K562 (cell line): ENCODE data around the gene ZCCHC14. TPM values are rescaled to one million over a fixed set of nuclear protein-coding genes. Genes with fewer than 3 reads are reported as not detected.

Experiments
- ATAC-seq: fragments of 200-7000 bp; cut with Tn5 transposase; 3 replicates; pipeline ENCODE4 v1.9.1; 2020; ENCODE audit warnings: moderate library complexity
- BruUV-seq: library from RNA; stranded (reverse); fragments of 400-500 nt; replicated peaks from 2 replicates; lab custom pipeline; 2021; lab: Mats Ljungman, UMichigan
- CTCF ChIA-PET: fragments of 300-600 bp; formaldehyde crosslinking; extraction: SDS; loops from one replicate; lab custom pipeline; 2021; ENCODE audit warnings: low intra/inter-chr PET ratio; lab: Yijun Ruan, JAX
- POLR2A ChIA-PET: fragments of 300-600, 350-650 bp; sonication (Branson Sonifier 250); formaldehyde crosslinking; extraction: SDS; loops from one replicate; lab custom pipeline; 2021; ENCODE audit warnings: antibody characterized with exemption, inconsistent platforms; lab: Yijun Ruan, JAX
- DNase-seq, 4 experiments: peaks; one replicate each; pipeline versions ENCODE4 v3.0.0 to v3.0.0-alpha.2; 2011 to 2018; ENCODE audit warnings: low spot score in 3 of 4, mixed read lengths in 3 of 4; ENCODE audit errors: extremely low read depth in 1 of 4
- FAIRE-seq: peaks from 2 replicates; lab custom pipeline; 2011; peaks lifted over from hg19 to GRCh38; lab: Jason Lieb, UNC
- H2AFZ ChIP-seq: 2 replicates; pipeline ENCODE4 v1.6.0; 2011; ENCODE audit warnings: low read depth, low read length, control low read depth, inconsistent platforms
- H3K27ac ChIP-seq: fragments of 200-600 bp; 3 replicates; pipeline ENCODE4 v1.8.0; 2011; ENCODE audit warnings: low read depth, mild to moderate bottlenecking, control low read depth, inconsistent platforms, low read length, moderate library complexity, mixed read lengths; ENCODE audit errors: extremely low read depth
- H3K27me3 ChIP-seq, 2 experiments: fragments of 300-600 bp in 1 of 2; 2 replicates in 1 of 2; 3 replicates in 1 of 2; pipeline versions ENCODE4 v1.6.0 to v1.8.0; 2011; ENCODE audit warnings: inconsistent platforms in 2 of 2, low read length in 2 of 2, mild to moderate bottlenecking in 1 of 2, mixed read lengths in 1 of 2, moderate library complexity in 1 of 2; ENCODE audit not compliant: control insufficient read depth in 2 of 2, insufficient read depth in 2 of 2
- H3K36me3 ChIP-seq: fragments of 300-600 bp; 3 replicates; pipeline ENCODE4 v1.8.0; 2011; ENCODE audit warnings: mild to moderate bottlenecking, low read length, inconsistent platforms; ENCODE audit not compliant: control insufficient read depth, insufficient read depth
- H3K4me1 ChIP-seq, 2 experiments: fragments of 200-600 bp in 1 of 2; replicated peaks in 1 of 2; 2 replicates in 1 of 2; 3 replicates in 1 of 2; pipeline versions ENCODE4 v1.5.1 to v1.8.0; 2011; ENCODE audit warnings: inconsistent platforms in 2 of 2, low read length in 2 of 2, mild to moderate bottlenecking in 1 of 2, mixed read lengths in 1 of 2, moderate library complexity in 1 of 2; ENCODE audit not compliant: control insufficient read depth in 2 of 2, insufficient read depth in 2 of 2
- H3K4me2 ChIP-seq: 2 replicates; pipeline ENCODE4 v1.6.1; 2011; ENCODE audit warnings: low read length, control low read depth, inconsistent platforms, mixed read lengths; ENCODE audit not compliant: insufficient read depth
- H3K4me3 ChIP-seq: fragments of 200-600 bp; sonication (generic), shearing (Covaris generic); 2 replicates; pipeline ENCODE4 v1.5.1; 2016; ENCODE audit warnings: control low read depth, inconsistent platforms
- H3K79me2 ChIP-seq: fragments of 200-600 bp; 3 replicates; pipeline ENCODE4 v1.8.0; 2011; ENCODE audit warnings: low read length, inconsistent platforms; ENCODE audit not compliant: control insufficient read depth, insufficient read depth
- H3K9ac ChIP-seq, 2 experiments: 2 replicates each; pipeline versions ENCODE4 v1.6.0 to v1.6.1; 2011; ENCODE audit warnings: low read depth in 2 of 2, low read length in 2 of 2, control low read depth in 1 of 2, inconsistent platforms in 1 of 2, mild to moderate bottlenecking in 1 of 2, mixed read lengths in 1 of 2; ENCODE audit not compliant: insufficient read depth in 1 of 2
- H3K9me1 ChIP-seq: one replicate; pipeline ENCODE4 v1.6.0; 2011; ENCODE audit warnings: inconsistent platforms, mild to moderate bottlenecking, low read length, moderate library complexity; ENCODE audit not compliant: control insufficient read depth, insufficient read depth
- H3K9me3 ChIP-seq: replicated peaks from 2 replicates; pipeline ENCODE4 v1.5.1; 2011; ENCODE audit warnings: low read depth, low read length, inconsistent platforms; ENCODE audit not compliant: control insufficient read depth, insufficient read depth
- H4K20me1 ChIP-seq: replicated peaks from 2 replicates; pipeline ENCODE4 v1.6.1; 2011; ENCODE audit warnings: low read length, inconsistent platforms, mixed read lengths; ENCODE audit not compliant: control insufficient read depth, insufficient read depth
- ELF1 ChIP-seq: fragments of 200-800 bp; sonication (Bioruptor generic); IDR thresholded peaks from 2 replicates; pipeline ENCODE4 v1.6.1; 2016; ENCODE audit warnings: missing genetic modification characterization, missing compliant biosample characterization
- EP300 ChIP-seq: IDR thresholded peaks from 2 replicates; pipeline ENCODE4 v1.6.1; 2012; ENCODE audit warnings: low read length, improper control_type of control experiment
- HEY1 ChIP-seq: fragments of 250-450 bp; sonication (Bioruptor Pico); IDR thresholded peaks from 2 replicates; pipeline ENCODE4 v1.5.0; 2020; ENCODE audit warnings: mild to moderate bottlenecking, moderate library complexity, borderline replicate concordance
- JUND ChIP-seq, 2 experiments: IDR thresholded peaks; 2 replicates in 1 of 2; 3 replicates in 1 of 2; pipeline ENCODE4 v1.6.1; 2011; ENCODE audit warnings: borderline replicate concordance in 2 of 2, low read depth in 2 of 2, low read length in 2 of 2, improper control_type of control experiment in 1 of 2, missing biosample characterization in 1 of 2, missing genetic modification characterization in 1 of 2, missing genetic modification reagents in 1 of 2
- KLF16 ChIP-seq: IDR thresholded peaks from 2 replicates; pipeline ENCODE4 v1.6.1; 2016; ENCODE audit warnings: antibody characterized with exemption
- MXI1 ChIP-seq: IDR thresholded peaks from 2 replicates; pipeline ENCODE4 v1.6.1; 2011; ENCODE audit warnings: low read depth, mild to moderate bottlenecking, improper control_type of control experiment, low read length
- OTX1 ChIP-seq: fragments of 450-650 bp; formaldehyde crosslinking; IDR thresholded peaks from 2 replicates; pipeline ENCODE4 v1.4.0; 2022; ENCODE audit warnings: mild to moderate bottlenecking
- PTRF ChIP-seq: fragments of 450-650 bp; IDR thresholded peaks from 2 replicates; pipeline ENCODE4 v1.6.1; 2016; ENCODE audit warnings: mild to moderate bottlenecking, missing genetic modification characterization, missing compliant biosample characterization
- RBFOX2 ChIP-seq: fragments of 200-400 bp; formaldehyde crosslinking; IDR thresholded peaks from 2 replicates; pipeline ENCODE4 v1.6.1; 2017; ENCODE audit warnings: low read depth, mild to moderate bottlenecking, low read length, moderate library complexity
- RBM22 ChIP-seq: fragments of 200-400 bp; formaldehyde crosslinking; IDR thresholded peaks from 2 replicates; pipeline ENCODE4 v1.6.1; 2018; ENCODE audit warnings: low read length, low read depth; ENCODE audit not compliant: poor library complexity, severe bottlenecking
- TOE1 ChIP-seq, 2 experiments: fragments of 450-650 bp in 1 of 2; sonication (generic) in 1 of 2; formaldehyde crosslinking in 1 of 2; IDR thresholded peaks; 2 replicates each; pipeline versions ENCODE4 v1.7.1 to v1.8.0; 2016 to 2022; ENCODE audit warnings: borderline replicate concordance in 2 of 2, mild to moderate bottlenecking in 2 of 2, antibody characterized with exemption in 1 of 2, inconsistent platforms in 1 of 2, low read depth in 1 of 2, missing genetic modification reagents in 1 of 2, moderate library complexity in 1 of 2
- WGBS: fragments of 100-300 bp; shearing (Covaris generic); methylation state at CpG from one replicate; pipeline ENCODE4 v1.1.6; 2016; ENCODE audit warnings: low coverage, mixed read lengths; ENCODE audit not compliant: insufficient coverage; ENCODE audit errors: missing lambda C conversion rate; 5-methylcytosine and 5-hydroxymethylcytosine counted together
- in situ Hi-C: fragments of 300-500 bp; cut with MboI; formaldehyde crosslinking; loops from 4 replicates; pipeline ENCODE4 v1.15.0; 2018; ENCODE audit warnings: inconsistent platforms, mixed read lengths
- intact Hi-C: fragments of 100-400 bp; cut with micrococcal nuclease; formaldehyde crosslinking; loops from 2 replicates; pipeline ENCODE4 v1.14.2; 2022
- polyA plus RNA-seq, 8 experiments: library from polyadenylated mRNA; depleted of rRNA in 4 of 8; stranded (reverse) in 5 of 8; unstranded in 3 of 8; fragments of >200 nt; fragmentation: Nextera tagmentation in 2 of 8; fragmentation: Illumina TruSeq in 1 of 8; extraction: Ambion mirVana in 2 of 8; extraction: Trizol in 1 of 8; gene quantifications; 2 replicates each; pipeline versions ENCODE4 v1.2.1 to v1.2.3, GENCODE V29; 2011 to 2014; ENCODE audit warnings: inconsistent platforms in 1 of 8, missing spikeins in 1 of 8
- total RNA-seq, 7 experiments: library from RNA; depleted of rRNA in 6 of 7; stranded (reverse); fragments of >200 nt in 6 of 7; fragmentation: Illumina TruSeq in 2 of 7; extraction: Trizol in 2 of 7; gene quantifications; 2 replicates each; pipeline versions ENCODE4 v1.2.1 to v1.2.3, GENCODE V29; 2011 to 2021; ENCODE audit warnings: low replicate concordance in 1 of 7
- TF ChIP-seq, protein P1 (sequence below): sonication (generic); formaldehyde crosslinking; IDR thresholded peaks from 2 replicates; pipeline ENCODE4 v1.8.0; 2022; ENCODE audit warnings: missing genetic modification reagents, mild to moderate bottlenecking, borderline replicate concordance
- TF ChIP-seq, protein P2 (sequence below): conservative IDR thresholded peaks from 2 replicates; pipeline ENCODE4 v1.6.1; 2011; ENCODE audit warnings: low read depth, mild to moderate bottlenecking, low read length; ENCODE audit not compliant: control insufficient read depth
- TF ChIP-seq, protein P3 (sequence below): sonication (generic); formaldehyde crosslinking; IDR thresholded peaks from 2 replicates; pipeline ENCODE4 v1.8.0; 2022; ENCODE audit warnings: mild to moderate bottlenecking, missing genetic modification reagents

Gene ZCCHC14
- total and polyA plus RNA-seq, 9 of the 15 experiments (the other 6 are each of a cell fraction or from before 2014, with no cell fraction given): 1.5 to 12.4 (median 2.9) TPM

DNA sequence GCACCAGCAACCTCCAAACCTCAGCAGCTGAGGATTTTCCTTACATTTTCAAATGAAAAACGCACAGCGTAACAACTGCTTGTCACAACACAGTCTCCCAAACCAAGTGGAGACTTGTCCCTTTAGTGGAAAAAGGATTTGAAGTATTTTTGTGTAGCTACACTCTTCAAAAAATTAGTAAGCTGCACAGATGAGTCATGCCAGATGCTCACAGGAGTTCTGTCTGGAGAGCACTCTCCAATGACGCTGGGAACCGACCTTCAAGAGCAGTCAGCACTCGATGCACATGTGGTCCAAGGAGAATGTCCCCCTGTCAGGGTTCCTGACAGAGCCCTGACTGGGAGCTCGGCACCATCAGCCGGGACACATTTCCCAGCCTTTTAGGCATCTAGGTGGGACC lies 60.9 kb downstream of the ZCCHC14 start:
- CTCF ChIA-PET: no interaction called here
- ATAC-seq: no peak
- BruUV-seq: no TSS peak
- in situ Hi-C loops: no loop called here
- peaks cover 10% of the 10 kb centered on the region; the same call in 1 of the 3 replicates for H3K36me3 ChIP-seq
- peak overlapping the region in 1 of 2 experiments; percentile 6; a peak in 1 of 4 replicates for H3K9ac ChIP-seq
- H3K4me1 ChIP-seq: peaks cover 0 to 9% of the 10 kb centered on the region in 2 experiments; a peak in 1 of 5 replicates
- H3K9me3 ChIP-seq: no peaks in the 10 kb centered on the region
- H4K20me1 ChIP-seq: peaks cover 8% of the 10 kb centered on the region; the same call in 1 of the 2 replicates
- no peaks in the 10 kb centered on the region for H3K9me1 ChIP-seq
- H3K27me3 ChIP-seq: no peaks in the 10 kb centered on the region
- TF ChIP-seq JUND (IDR thresholded peaks at IDR 0.05; ENCODE audit: borderline replicate concordance, low read depth, low read length): no peak
- TF ChIP-seq JUND (tag; IDR thresholded peaks at IDR 0.05; ENCODE audit: borderline replicate concordance, low read depth, low read length): no peak
- no peak for TF ChIP-seq PTRF (tag)
- TF ChIP-seq ELF1 (tag): no peak
- TF ChIP-seq, protein P1, sequence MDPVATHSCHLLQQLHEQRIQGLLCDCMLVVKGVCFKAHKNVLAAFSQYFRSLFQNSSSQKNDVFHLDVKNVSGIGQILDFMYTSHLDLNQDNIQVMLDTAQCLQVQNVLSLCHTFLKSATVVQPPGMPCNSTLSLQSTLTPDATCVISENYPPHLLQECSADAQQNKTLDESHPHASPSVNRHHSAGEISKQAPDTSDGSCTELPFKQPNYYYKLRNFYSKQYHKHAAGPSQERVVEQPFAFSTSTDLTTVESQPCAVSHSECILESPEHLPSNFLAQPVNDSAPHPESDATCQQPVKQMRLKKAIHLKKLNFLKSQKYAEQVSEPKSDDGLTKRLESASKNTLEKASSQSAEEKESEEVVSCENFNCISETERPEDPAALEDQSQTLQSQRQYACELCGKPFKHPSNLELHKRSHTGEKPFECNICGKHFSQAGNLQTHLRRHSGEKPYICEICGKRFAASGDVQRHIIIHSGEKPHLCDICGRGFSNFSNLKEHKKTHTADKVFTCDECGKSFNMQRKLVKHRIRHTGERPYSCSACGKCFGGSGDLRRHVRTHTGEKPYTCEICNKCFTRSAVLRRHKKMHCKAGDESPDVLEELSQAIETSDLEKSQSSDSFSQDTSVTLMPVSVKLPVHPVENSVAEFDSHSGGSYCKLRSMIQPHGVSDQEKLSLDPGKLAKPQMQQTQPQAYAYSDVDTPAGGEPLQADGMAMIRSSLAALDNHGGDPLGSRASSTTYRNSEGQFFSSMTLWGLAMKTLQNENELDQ (CRISPR knock-in tag): no peak
- no peak for TF ChIP-seq RBM22
- no peak for TF ChIP-seq EP300
- TF ChIP-seq HEY1 (CRISPR knock-in tag): no peak
- no peak for TF ChIP-seq KLF16
- no peak for TF ChIP-seq RBFOX2
- TF ChIP-seq OTX1 (CRISPR knock-in tag): no peak
- TF ChIP-seq, protein P2, sequence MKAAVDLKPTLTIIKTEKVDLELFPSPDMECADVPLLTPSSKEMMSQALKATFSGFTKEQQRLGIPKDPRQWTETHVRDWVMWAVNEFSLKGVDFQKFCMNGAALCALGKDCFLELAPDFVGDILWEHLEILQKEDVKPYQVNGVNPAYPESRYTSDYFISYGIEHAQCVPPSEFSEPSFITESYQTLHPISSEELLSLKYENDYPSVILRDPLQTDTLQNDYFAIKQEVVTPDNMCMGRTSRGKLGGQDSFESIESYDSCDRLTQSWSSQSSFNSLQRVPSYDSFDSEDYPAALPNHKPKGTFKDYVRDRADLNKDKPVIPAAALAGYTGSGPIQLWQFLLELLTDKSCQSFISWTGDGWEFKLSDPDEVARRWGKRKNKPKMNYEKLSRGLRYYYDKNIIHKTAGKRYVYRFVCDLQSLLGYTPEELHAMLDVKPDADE: no peak
- TF ChIP-seq, protein P3, sequence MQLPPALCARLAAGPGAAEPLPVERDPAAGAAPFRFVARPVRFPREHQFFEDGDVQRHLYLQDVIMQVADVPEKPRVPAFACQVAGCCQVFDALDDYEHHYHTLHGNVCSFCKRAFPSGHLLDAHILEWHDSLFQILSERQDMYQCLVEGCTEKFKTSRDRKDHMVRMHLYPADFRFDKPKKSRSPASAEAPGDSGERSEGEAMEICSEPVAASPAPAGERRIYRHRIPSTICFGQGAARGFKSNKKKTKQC (CRISPR knock-in tag): no peak
- no peak for TF ChIP-seq MXI1
- TF ChIP-seq TOE1 (IDR thresholded peaks at IDR 0.05; ENCODE audit: borderline replicate concordance): no peak
- TF ChIP-seq TOE1 (CRISPR knock-in tag; IDR thresholded peaks at IDR 0.05; ENCODE audit: borderline replicate concordance, low read depth): no peak
- no peak overlapping the region for H3K27ac ChIP-seq
- no peak for FAIRE-seq
- POLR2A ChIA-PET: interaction anchor here (0.6 kb wide), 1 partner anchor 12 kb away, joined by 3 read pairs; no protein-coding TSS in a partner anchor
- intact Hi-C loops: no loop called here
- no peaks in the 10 kb centered on the region for H3K79me2 ChIP-seq
- no peak overlapping the region for H2AFZ ChIP-seq
- no peak overlapping the region for H3K4me2 ChIP-seq
- WGBS: 69% methylated on average over 7 of the region's 7 CpGs
- DNase-seq: no peak
- H3K4me3 ChIP-seq: no peak overlapping the region
